Ammon's horn (tissue), 1 donor: ENCODE measurements around the gene C12orf56.
"Not testable (repeated sequence)": the region's sequence is repeated elsewhere in the genome, so short reads cannot be mapped to it uniquely, and the experiment has no call there.

Source experiments
- DNase-seq: peaks from one replicate; pipeline ENCODE4 v3.0.0-alpha.2; 2016; ENCODE audit warnings: low spot score

Gene C12orf56

GRCh38 chr12:64232196-64232595 lies 158.4 kb downstream of the C12orf56 start:
- DNase-seq = no peak

- DNase-seq = peak; percentile 83
Observed at GRCh38 chr12:64229796-64230195, 160.8 kb downstream of the C12orf56 start.

- no peak for DNase-seq
Observed at GRCh38 chr12:64229240-64229639, 161.3 kb downstream of the C12orf56 start.

- DNase-seq = no peak
Observed at GRCh38 chr12:64225626-64226025, 164.9 kb downstream of the C12orf56 start.

GRCh38 chr12:64222009-64222765 lies 168.4 kb downstream of the C12orf56 start, which contains the start of gene KICS2:
TSS of gene KICS2 (minus strand) at chr12:64222296. CDS start at chr12:64222237, 59 bp downstream.
- DNase-seq = peak; percentile 96

- peak; percentile 90 for DNase-seq
Observed at GRCh38 chr12:64221651-64222008, 168.9 kb downstream of the C12orf56 start.

- DNase-seq = no peak
Observed at GRCh38 chr12:64220046-64220445, 170.5 kb downstream of the C12orf56 start.

GRCh38 chr12:64219145-64219544 lies 171.4 kb downstream of the C12orf56 start:
- DNase-seq = no peak

- no peak for DNase-seq
Observed at GRCh38 chr12:64218597-64218996, 172.0 kb downstream of the C12orf56 start.

- DNase-seq = not testable (repeated sequence)
Observed at GRCh38 chr12:64217643-64218042, 172.9 kb downstream of the C12orf56 start.

- no peak for DNase-seq
Observed at GRCh38 chr12:64216239-64216638, 174.3 kb downstream of the C12orf56 start.
